Esophagus muscularis mucosa (tissue), 3 donors: ENCODE data around the gene GNA14.

ENCODE experiments used
- POLR2A ChIP-seq: fragments of 450-650 bp; IDR thresholded peaks from one replicate; pipeline ENCODE4 v1.6.1; 2017; ENCODE audit warnings: antibody characterized with exemption, moderate library complexity, mild to moderate bottlenecking, low read depth
- TF ChIP-seq, protein P1 (sequence below), 3 experiments: fragments of 200-600 bp in 2 of 3; fragments of 450-650 bp in 1 of 3; sonication (generic) in 2 of 3; IDR thresholded peaks; one replicate each; pipeline ENCODE4 v1.5.1; 2017 to 2019; ENCODE audit warnings: antibody characterized with exemption in 3 of 3, mild to moderate bottlenecking in 2 of 3, moderate library complexity in 1 of 3

DNA sequence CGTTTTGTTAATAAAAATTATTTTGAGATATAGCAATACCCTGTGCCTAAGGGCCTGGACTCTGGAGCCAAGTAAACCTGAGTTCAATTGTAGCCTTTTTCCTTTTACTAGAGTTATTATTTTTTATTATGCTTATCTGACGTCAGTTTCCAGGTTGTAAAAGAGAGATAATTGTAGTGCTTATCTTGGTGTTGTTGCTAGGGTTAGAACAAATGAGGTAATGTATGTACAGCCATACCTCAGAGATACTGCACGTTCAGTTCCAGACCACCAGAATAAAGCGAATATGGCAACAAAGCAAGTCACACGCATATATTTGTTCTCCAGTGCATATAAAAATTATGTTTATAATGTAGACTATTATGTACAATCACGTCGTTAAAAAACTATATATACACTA is 255.8 kb downstream of the GNA14 start:
- TF ChIP-seq POLR2A = no peak
- TF ChIP-seq, protein P1, sequence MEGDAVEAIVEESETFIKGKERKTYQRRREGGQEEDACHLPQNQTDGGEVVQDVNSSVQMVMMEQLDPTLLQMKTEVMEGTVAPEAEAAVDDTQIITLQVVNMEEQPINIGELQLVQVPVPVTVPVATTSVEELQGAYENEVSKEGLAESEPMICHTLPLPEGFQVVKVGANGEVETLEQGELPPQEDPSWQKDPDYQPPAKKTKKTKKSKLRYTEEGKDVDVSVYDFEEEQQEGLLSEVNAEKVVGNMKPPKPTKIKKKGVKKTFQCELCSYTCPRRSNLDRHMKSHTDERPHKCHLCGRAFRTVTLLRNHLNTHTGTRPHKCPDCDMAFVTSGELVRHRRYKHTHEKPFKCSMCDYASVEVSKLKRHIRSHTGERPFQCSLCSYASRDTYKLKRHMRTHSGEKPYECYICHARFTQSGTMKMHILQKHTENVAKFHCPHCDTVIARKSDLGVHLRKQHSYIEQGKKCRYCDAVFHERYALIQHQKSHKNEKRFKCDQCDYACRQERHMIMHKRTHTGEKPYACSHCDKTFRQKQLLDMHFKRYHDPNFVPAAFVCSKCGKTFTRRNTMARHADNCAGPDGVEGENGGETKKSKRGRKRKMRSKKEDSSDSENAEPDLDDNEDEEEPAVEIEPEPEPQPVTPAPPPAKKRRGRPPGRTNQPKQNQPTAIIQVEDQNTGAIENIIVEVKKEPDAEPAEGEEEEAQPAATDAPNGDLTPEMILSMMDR (IDR thresholded peaks at IDR 0.05) = no peak
